ENCODE results near the gene SLC26A11.
"Not testable (repeated sequence)": the region's sequence is repeated elsewhere in the genome, so short reads cannot be mapped to it uniquely, and the experiment has no call there.

Gene SLC26A11

DNA sequence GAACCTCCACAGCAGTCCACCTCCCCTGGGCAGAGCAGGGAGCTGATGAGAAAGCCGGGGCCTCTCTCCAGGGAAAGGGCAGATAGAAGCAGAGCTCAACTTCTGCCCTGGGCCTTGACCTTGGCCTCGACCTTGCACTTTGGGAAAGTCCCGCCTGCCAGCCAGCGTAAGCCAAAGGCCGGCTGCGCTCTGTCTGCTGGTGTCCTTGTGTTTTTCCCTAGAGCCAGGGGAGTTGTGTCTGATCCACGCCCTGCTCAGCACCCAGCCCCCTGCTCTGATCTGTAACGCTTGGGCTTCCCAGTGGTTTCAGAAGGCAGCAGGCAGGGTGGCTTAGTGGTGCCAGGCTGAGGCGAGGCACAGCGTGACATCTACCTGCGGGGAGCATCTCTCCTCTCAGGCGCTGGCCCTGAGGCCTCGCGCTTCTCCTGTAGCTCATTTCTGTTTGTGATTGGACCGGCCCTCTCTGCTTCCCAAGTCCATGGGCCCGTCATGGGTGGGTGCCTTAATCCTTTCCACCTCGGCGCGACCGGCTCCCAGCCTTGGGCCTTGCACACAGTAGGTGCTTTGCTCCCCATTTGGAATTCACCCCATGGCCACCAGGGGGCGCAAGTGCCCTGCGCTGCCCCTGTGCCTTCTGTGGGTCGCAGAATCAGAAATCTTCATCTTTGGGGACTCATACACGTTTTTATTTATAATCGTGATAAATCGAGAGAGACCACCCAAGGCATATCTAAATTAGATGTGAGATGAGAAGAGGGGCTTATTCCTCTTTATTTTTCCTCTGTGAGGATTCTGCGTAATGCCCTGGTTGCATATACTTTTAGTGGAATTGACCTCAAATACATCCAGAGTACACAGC, 24.3 kb upstream of the SLC26A11 start:
- Histone ChIP-seq H3K79me2 (ENCODE audit: insufficient read depth, low read depth) (no peaks in the 10 kb centered on the region), H3K27ac (no peak overlapping the region), H3K27me3 (ENCODE audit: insufficient read depth, low read depth) (peaks cover 16% of the 10 kb centered on the region; the same call in 1 of the 2 replicates), H3K4me3 (IDR thresholded peaks at IDR 0.05; ENCODE audit: insufficient read depth, low read depth, low read length) (no peak overlapping the region), H4K20me1 (ENCODE audit: insufficient read depth) (no peaks in the 10 kb centered on the region), H3K9ac (no peak overlapping the region), H3K4me2 (no peak overlapping the region), H3K4me1 (ENCODE audit: low read depth, poor library complexity, severe bottlenecking) (no peaks in the 10 kb centered on the region), H2AFZ (ENCODE audit: low read depth) (no peak overlapping the region), H3K36me3 (ENCODE audit: insufficient read depth) (no peaks in the 10 kb centered on the region)
- TF ChIP-seq CTCF (conservative IDR thresholded peaks at IDR 0.05; ENCODE audit: low read depth, low read length), result peak; percentile 98

DNA sequence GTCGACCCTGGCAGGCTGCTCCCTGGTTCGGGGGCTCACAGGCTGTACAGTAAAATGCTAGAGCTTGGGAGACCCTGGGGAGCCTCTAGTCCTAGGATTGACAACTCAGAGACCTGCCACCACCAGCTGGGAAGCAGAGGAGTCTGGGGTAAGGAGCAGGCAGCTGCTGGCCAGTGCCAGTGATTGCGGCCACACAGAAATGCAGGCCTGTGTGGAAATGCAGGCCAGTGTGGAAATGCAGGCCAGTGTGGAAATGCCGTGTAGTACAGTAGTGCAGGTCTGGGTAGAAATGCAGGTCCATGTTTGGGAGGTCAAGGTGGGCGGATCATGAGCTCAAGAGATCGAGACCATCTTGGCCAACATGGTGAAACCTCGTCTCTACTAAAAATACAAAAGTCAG, 23.6 kb upstream of the SLC26A11 start:
- no peaks in the 10 kb centered on the region for H3K79me2 ChIP-seq (ENCODE audit: insufficient read depth, low read depth)
- no peak overlapping the region for H3K4me3 ChIP-seq (IDR thresholded peaks at IDR 0.05; ENCODE audit: insufficient read depth, low read depth, low read length)
- TF ChIP-seq CTCF (conservative IDR thresholded peaks at IDR 0.05; ENCODE audit: low read depth, low read length), result no peak
- H3K27ac ChIP-seq, result no peak overlapping the region
- no peaks in the 10 kb centered on the region for H3K4me1 ChIP-seq (ENCODE audit: low read depth, poor library complexity, severe bottlenecking)
- H3K36me3 ChIP-seq (ENCODE audit: insufficient read depth), result no peaks in the 10 kb centered on the region
- H3K4me2 ChIP-seq, result no peak overlapping the region
- no peaks in the 10 kb centered on the region for H4K20me1 ChIP-seq (ENCODE audit: insufficient read depth)
- no peak overlapping the region for H3K9ac ChIP-seq
- no peak overlapping the region for H2AFZ ChIP-seq (ENCODE audit: low read depth)
- H3K27me3 ChIP-seq (ENCODE audit: insufficient read depth, low read depth), result peaks cover 13% of the 10 kb centered on the region; the same call in 1 of the 2 replicates

DNA sequence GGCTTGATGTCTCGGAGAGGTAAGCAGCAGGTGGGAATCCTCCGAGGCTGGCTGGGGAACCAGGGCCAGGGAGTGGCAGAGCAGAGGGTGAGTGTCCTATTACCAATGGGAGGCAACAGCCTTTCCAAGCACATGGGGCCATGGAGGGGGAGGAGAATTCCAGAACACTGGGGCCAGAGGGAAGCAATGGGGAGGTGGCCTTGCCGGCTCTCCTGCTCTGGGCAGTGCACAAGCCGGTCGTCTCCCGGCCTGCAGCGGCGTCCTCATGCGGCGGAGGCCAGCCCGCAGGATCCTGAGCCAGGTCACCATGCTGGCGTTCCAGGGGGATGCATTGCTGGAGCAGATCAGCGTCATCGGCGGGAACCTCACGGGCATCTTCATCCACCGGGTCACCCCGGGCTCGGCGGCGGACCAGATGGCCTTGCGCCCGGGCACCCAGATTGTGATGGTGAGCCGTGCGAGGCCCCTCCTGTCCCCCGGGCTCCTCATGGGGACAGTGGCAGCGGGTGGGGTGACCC, 22.0 kb upstream of the SLC26A11 start:
- no peaks in the 10 kb centered on the region for H3K36me3 ChIP-seq (ENCODE audit: insufficient read depth)
- no peak for TF ChIP-seq CTCF (conservative IDR thresholded peaks at IDR 0.05; ENCODE audit: low read depth, low read length)
- no peaks in the 10 kb centered on the region for H3K4me1 ChIP-seq (ENCODE audit: low read depth, poor library complexity, severe bottlenecking)
- no peak overlapping the region for H3K27ac ChIP-seq
- H4K20me1 ChIP-seq (ENCODE audit: insufficient read depth), result no peaks in the 10 kb centered on the region
- no peaks in the 10 kb centered on the region for H3K79me2 ChIP-seq (ENCODE audit: insufficient read depth, low read depth)
- H3K9ac ChIP-seq, result no peak overlapping the region
- no peaks in the 10 kb centered on the region; the same call in 1 of the 2 replicates for H3K27me3 ChIP-seq (ENCODE audit: insufficient read depth, low read depth)
- H2AFZ ChIP-seq (ENCODE audit: low read depth), result no peak overlapping the region
- no peak overlapping the region for H3K4me2 ChIP-seq
- no peak overlapping the region for H3K4me3 ChIP-seq (IDR thresholded peaks at IDR 0.05; ENCODE audit: insufficient read depth, low read depth, low read length)

DNA sequence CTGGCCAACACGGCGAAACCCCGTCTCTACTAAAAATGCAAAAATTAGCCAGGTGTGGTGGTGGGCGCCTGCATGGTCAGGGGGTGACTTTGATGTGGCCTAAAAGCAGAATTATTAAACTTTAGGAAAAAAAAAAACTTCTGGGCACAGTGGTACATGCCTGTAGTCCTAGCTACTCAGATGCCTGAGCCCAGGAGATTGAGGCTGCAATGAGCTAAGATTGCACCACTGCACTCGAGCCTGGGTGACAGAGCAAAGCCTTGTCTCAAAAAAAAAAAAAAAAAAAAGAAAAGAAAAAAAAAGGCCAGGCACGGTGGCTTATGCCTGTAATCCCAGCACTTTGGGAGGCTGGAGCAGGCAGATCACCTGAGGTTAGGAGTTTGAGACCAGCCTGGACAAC, 20.9 kb upstream of the SLC26A11 start:
- not testable (repeated sequence) for H3K27me3 ChIP-seq (ENCODE audit: insufficient read depth, low read depth); H3K36me3 ChIP-seq (ENCODE audit: insufficient read depth); H4K20me1 ChIP-seq (ENCODE audit: insufficient read depth); H3K9ac ChIP-seq; H3K4me3 ChIP-seq (IDR thresholded peaks at IDR 0.05; ENCODE audit: insufficient read depth, low read depth, low read length); H3K79me2 ChIP-seq (ENCODE audit: insufficient read depth, low read depth); H3K4me1 ChIP-seq (ENCODE audit: low read depth, poor library complexity, severe bottlenecking); H3K4me2 ChIP-seq; H3K27ac ChIP-seq; H2AFZ ChIP-seq (ENCODE audit: low read depth)

DNA sequence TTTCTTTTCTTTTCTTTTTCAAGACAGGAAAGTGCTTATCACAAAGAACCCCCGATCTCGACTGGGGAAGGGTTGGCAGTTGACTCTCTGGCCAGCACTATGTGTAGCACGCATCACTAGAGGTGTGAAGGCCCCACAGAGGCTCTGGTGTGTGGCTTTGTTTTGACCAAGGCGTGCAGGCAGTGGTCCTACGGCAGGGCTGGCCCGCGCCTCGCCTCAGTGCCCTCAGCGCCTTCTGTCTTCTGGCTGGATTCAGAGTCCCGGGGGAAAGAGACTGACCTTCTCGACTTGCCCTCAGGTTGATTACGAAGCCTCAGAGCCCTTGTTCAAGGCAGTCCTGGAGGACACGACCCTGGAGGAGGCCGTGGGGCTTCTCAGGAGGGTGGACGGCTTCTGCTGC, 18.8 kb upstream of the SLC26A11 start:
- Histone ChIP-seq H4K20me1 (ENCODE audit: insufficient read depth) (no peaks in the 10 kb centered on the region), H3K4me2 (no peak overlapping the region), H3K79me2 (ENCODE audit: insufficient read depth, low read depth) (no peaks in the 10 kb centered on the region), H3K27ac (no peak overlapping the region), H3K4me3 (IDR thresholded peaks at IDR 0.05; ENCODE audit: insufficient read depth, low read depth, low read length) (no peak overlapping the region), H3K9ac (no peak overlapping the region), H3K36me3 (ENCODE audit: insufficient read depth) (no peaks in the 10 kb centered on the region), H2AFZ (ENCODE audit: low read depth) (no peak overlapping the region), H3K4me1 (ENCODE audit: low read depth, poor library complexity, severe bottlenecking) (no peaks in the 10 kb centered on the region), H3K27me3 (ENCODE audit: insufficient read depth, low read depth) (no peaks in the 10 kb centered on the region)
- TF ChIP-seq CTCF (conservative IDR thresholded peaks at IDR 0.05; ENCODE audit: low read depth, low read length), result no peak
